Activated gamma-delta T cell (primary cell): Measurements from ENCODE around the gene KCNJ11.

Experiments
- DNase-seq: peaks from one replicate; lab custom pipeline; 2025; lab: John Stamatoyannopoulos, UW

The KCNJ11 gene

GRCh38 chr11:17408641-17409040 is 20.2 kb upstream of the KCNJ11 start:
- DNase-seq, result no peak

DNA sequence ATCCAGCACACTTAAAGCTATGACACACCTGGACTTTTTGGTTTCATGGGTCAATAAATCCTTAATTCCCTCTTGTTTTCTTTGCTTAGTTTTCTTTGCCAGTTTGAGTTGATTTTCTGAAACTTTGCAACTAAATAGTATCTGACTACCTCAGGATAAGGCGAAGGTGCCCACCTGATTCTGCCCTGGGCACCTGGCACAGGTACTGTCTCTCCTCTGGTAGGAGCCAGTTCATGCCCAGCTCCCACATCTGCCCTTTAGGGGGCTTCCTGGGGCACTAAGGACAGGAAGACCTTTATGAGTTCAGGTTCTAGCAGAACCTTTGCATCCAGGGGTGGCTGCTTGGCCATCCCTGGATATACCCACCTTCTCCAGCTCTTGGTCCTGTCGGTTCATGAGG is 19.6 kb upstream of the KCNJ11 start:
- no peak for DNase-seq

GRCh38 chr11:17407575-17407974 is 19.1 kb upstream of the KCNJ11 start:
- DNase-seq, result no peak

GRCh38 chr11:17406818-17407149 is 18.3 kb upstream of the KCNJ11 start:
- no peak for DNase-seq

- DNase-seq, result no peak
Observed at GRCh38 chr11:17406082-17406817, 17.8 kb upstream of the KCNJ11 start.

DNA sequence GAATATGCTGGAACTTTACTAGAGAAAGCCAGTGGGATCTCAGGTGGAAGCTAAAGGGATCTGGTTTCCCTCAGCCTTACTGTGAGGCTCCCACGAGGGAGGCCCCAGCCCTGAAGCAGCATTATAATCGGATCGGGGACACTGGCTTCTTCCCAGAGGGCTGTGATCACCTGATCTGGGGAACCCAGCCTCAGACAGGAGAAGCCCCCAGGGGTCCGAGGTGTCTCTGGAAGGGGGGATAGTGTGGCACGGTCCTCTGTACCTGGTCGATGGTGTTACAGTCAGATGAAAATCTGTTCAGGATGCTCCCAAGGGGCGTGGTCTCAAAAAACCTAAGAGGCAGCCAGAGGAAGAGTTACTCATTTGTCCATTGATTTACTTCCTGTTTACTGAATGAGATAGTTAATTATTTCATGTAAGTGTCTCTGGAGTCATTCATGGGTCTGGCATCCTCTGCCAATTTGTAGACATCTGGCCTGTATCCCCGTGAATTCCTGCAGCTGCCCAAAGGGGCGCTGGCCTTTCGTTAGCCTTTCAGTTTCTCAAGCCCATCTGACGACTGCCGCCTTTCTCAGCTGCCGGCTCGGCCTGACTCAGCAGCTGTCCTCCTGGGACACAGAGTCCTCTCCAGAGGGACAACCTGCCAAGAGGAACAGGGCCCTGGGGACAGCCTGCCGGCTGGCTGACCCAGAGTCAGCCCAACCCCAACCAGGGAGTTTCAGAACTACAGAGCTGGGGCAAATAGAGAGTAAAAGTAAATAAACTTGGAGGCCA is 17.0 kb upstream of the KCNJ11 start:
- no peak for DNase-seq

GRCh38 chr11:17403980-17404759 is 15.7 kb upstream of the KCNJ11 start:
- no peak for DNase-seq

DNA sequence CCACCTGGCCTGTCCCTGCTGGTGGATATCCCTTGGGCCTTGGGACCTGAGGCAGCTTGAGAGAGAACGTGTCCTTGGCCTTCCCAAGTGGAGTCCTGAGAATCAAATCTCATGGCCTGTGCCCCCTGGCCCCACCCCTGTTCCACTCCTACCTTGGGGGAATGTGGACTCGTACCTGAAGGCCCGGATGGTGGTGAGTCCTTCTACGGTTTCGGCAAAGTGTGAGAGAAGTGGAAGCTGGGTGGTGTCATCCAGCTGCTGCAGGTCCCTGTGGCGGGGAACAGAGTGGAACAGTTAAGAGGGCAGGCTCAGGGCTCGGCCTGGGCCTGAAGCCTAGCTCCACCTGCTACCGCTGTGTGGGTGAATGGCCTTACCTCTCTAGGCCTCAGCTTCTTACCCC is 14.0 kb upstream of the KCNJ11 start:
- DNase-seq, result no peak

DNA sequence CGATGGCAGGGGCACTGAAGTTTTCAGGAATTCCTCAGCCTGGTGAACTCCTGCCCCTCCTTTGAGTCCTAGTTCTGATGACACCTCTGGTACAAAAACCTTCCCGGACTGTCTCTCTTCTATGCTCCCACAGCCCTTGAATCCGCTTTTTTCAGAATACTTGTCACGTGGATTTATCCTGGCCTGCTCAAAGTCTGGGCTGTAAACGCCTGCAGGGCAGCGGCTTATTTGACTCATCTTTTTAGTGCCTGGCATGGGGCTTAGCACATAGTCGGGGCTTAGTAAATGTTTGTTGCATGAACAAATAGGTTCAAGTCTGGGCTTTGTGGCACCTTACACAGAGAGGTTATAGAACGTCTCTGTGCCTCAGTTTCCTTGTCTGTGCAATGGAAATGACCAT is 13.4 kb upstream of the KCNJ11 start:
- DNase-seq, result no peak

DNA sequence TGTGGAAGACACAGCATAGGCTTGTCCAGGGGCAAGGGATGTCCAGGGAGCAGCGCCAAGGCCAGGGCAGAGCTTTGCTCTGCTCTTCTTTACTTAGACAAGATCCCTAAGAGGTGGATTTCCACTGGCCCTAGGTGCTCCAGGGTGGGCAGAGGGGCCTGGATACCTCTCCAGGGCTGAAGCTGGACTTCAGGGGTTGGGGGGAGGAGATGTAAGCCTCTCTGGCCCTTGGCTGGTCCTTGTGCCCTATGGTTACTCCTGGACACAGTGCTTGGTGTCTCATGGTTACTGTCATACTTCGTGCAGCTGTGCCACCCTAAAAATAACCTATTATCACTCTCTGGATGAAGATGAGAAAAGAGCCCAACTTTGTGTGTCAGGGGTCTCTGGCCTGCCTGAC is 12.9 kb upstream of the KCNJ11 start:
- DNase-seq, result no peak

GRCh38 chr11:17400048-17400775 is 11.8 kb upstream of the KCNJ11 start:
- no peak for DNase-seq

DNA sequence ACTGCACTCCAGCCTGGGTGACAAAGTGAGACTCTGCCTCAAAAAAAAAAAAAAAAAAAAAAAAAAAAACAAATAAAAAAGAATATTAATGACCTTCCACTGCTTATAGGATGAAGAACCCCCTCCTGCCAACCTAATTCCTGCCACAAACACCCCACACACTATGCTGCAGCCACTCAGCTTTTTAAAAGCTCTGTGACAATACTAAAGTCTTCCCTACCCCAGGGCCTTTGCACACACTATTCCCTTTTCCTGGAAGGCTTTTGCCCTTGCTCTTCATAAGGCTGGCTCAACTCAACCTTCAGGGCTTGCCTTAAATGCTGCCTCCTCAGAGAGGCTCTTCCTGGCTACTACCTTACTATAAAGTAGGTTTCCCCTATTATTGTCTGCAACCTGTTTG is 10.8 kb upstream of the KCNJ11 start:
- no peak for DNase-seq

GRCh38 chr11:17397311-17398002 is 9.0 kb upstream of the KCNJ11 start:
- DNase-seq, result no peak

GRCh38 chr11:17396598-17397310 is 8.3 kb upstream of the KCNJ11 start:
- DNase-seq, result no peak

- no peak for DNase-seq
Observed at GRCh38 chr11:17395978-17396377, 7.5 kb upstream of the KCNJ11 start.

DNA sequence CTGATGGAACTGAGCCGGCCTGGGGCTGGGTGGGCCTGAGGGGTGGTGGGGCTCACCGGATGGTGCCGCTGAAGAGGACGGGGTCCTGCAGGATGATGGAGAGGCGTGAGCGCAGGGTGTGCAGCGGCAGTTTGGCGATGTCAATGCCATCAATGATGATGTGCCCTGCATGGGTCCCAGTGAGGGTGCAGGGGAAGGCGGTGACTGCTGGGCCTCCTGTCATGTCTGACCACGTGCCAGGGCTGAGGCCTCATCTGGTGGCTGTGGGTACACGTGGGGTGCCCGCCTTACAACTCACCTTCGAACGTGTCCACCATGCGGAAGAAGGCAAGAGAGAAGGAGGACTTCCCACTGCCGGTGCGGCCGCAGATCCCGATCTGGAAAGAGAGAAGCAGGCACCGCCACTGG is 7.1 kb upstream of the KCNJ11 start:
- no peak for DNase-seq

- DNase-seq, result no peak
Observed at GRCh38 chr11:17394743-17395390, 6.4 kb upstream of the KCNJ11 start.

GRCh38 chr11:17393472-17393871 is 5.0 kb upstream of the KCNJ11 start:
- no peak for DNase-seq

DNA sequence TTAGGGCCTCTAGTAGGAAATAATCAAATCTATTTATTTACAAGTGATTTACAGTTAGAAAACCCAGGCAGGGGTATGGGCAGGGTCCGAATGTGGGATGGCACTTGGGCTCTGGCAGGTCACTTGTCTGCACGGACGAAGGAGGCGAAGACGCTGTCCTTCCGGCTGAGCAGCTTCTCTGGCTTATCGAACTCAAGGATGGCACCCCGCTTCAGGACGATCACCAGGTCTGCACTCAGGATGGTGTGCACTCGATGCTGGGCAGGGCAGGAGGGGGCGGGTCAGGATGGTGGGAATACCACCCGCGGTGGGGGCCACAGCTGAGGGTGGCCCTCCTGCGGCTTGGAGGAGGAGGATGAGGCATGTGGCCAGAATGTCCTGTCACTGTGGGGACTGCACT is 4.4 kb upstream of the KCNJ11 start:
- no peak for DNase-seq
